Hepatocyte (in vitro differentiated cells): Measurements from ENCODE around the gene ALG8. TPM values are rescaled to one million over a fixed set of nuclear protein-coding genes. Genes with fewer than 3 reads are reported as not detected.

Experiments used
- DNase-seq: peaks from one replicate; pipeline ENCODE4 v3.0.0-alpha.2; 2016; ENCODE audit warnings: low spot score
- H2AFZ ChIP-seq: fragments of 200-600 bp; sonication (generic); 2 replicates; pipeline ENCODE4 v1.6.0; 2016; ENCODE audit warnings: antibody characterized with exemption, mild to moderate bottlenecking
- H3K27ac ChIP-seq: fragments of 200-600 bp; sonication (generic); 2 replicates; pipeline ENCODE4 v1.5.1; 2016; ENCODE audit warnings: mild to moderate bottlenecking
- H3K27me3 ChIP-seq: fragments of 200-600 bp; sonication (generic); 2 replicates; pipeline ENCODE4 v1.6.1; 2016
- H3K36me3 ChIP-seq: fragments of 200-600 bp; sonication (generic); replicated peaks from 2 replicates; pipeline ENCODE4 v1.5.1; 2016; ENCODE audit warnings: low read depth; ENCODE audit not compliant: insufficient read depth
- H3K4me1 ChIP-seq: fragments of 200-600 bp; sonication (generic); 2 replicates; pipeline ENCODE4 v1.5.1; 2016; ENCODE audit warnings: mild to moderate bottlenecking, moderate library complexity; ENCODE audit not compliant: insufficient read depth
- H3K4me2 ChIP-seq: fragments of 200-600 bp; sonication (generic); 2 replicates; pipeline ENCODE4 v1.6.0; 2016
- H3K4me3 ChIP-seq: fragments of 200-600 bp; sonication (generic); 2 replicates; pipeline ENCODE4 v1.5.1; 2016; ENCODE audit warnings: mild to moderate bottlenecking
- H3K79me2 ChIP-seq: fragments of 200-600 bp; sonication (generic); 2 replicates; pipeline ENCODE4 v1.6.0; 2017; ENCODE audit warnings: mild to moderate bottlenecking
- H3K9me2 ChIP-seq: fragments of 200-600 bp; sonication (generic); replicated peaks from 2 replicates; pipeline ENCODE4 v1.6.0; 2017; ENCODE audit warnings: mild to moderate bottlenecking; ENCODE audit not compliant: insufficient read depth
- H3K9me3 ChIP-seq: fragments of 200-600 bp; sonication (generic); 2 replicates; pipeline ENCODE4 v1.5.1; 2016; ENCODE audit warnings: low read depth, mild to moderate bottlenecking
- H4K20me1 ChIP-seq: fragments of 200-600 bp; sonication (generic); 2 replicates; pipeline ENCODE4 v1.6.0; 2016; ENCODE audit warnings: mild to moderate bottlenecking; ENCODE audit not compliant: insufficient read depth, poor library complexity, severe bottlenecking
- CTCF ChIP-seq: fragments of 200-600 bp; sonication (generic); IDR thresholded peaks from 2 replicates; pipeline ENCODE4 v1.5.1; 2016; ENCODE audit warnings: antibody characterized with exemption, mild to moderate bottlenecking; ENCODE audit not compliant: poor library complexity
- EZH2 ChIP-seq: fragments of 200-600 bp; sonication (generic); IDR thresholded peaks from 2 replicates; pipeline ENCODE4 v1.6.1; 2016; ENCODE audit warnings: antibody characterized with exemption, mild to moderate bottlenecking, borderline replicate concordance
- EZH2phosphoT487 ChIP-seq: fragments of 200-600 bp; sonication (generic); IDR thresholded peaks from one replicate; pipeline ENCODE4 v1.6.1; 2018; ENCODE audit warnings: antibody characterized with exemption, mild to moderate bottlenecking, low read depth, moderate library complexity; ENCODE audit not compliant: unreplicated experiment, severe bottlenecking
- WGBS: methylation state at CpG from one replicate; pipeline ENCODE4 v1.1.6; 2016; ENCODE audit warnings: low lambda C conversion rate; ENCODE audit errors: missing lambda C conversion rate; 5-methylcytosine and 5-hydroxymethylcytosine counted together
- polyA plus RNA-seq: library from polyadenylated mRNA; unstranded; fragments of >200 nt; fragmentation: Nextera tagmentation; extraction: Ambion mirVana; gene quantifications from 2 replicates; pipeline ENCODE4 v1.2.1, GENCODE V29; 2016
- total RNA-seq: library from RNA; depleted of rRNA; stranded (reverse); fragments of >200 nt; gene quantifications from 2 replicates; pipeline ENCODE4 v1.2.3, GENCODE V29; 2014

The ALG8 gene
- total and polyA plus RNA-seq, 2 experiments from 2014 or later = 43.1 to 74.3 TPM

DNA sequence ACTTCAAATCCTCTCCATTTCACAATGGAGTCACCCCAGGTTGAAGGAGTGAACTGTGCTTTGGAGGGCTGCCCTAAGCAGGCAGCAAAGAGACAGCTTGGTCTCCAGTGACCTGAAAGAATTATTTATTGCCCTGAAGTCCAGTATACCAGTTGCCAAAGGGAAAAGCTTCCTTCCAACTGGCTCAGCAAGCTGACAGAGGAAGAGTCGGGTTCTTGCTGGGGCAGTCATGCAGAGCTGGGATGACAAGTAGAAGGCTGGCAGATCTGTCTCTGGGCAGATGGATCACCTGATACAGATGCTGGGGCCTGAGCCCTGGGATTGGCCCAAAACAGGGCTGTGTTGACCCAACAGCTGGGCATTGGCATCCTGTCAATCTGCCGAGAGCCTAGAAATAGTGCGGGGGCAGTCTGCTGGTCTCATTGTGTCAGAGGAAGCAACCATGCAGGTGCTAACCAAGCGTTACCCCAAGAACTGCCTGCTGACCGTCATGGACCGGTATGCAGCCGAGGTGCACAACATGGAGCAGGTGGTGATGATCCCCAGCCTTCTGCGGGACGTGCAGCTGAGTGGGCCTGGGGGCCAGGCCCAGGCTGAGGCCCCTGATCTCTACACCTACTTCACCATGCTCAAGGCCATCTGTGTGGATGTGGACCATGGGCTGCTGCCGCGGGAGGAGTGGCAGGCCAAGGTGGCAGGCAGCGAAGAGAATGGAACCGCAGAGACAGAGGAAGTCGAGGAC lies 75.8 kb downstream of the ALG8 start, which contains the start of gene THRSP:
THRSP (plus strand) TSS at position 422 of the 742 bp plus-strand sequence; CDS start at position 443, 21 bp downstream.
- H3K4me3 ChIP-seq = no peak within 1 kb of the TSS
- DNase-seq = no peak
- no peaks in the 10 kb centered on the region for H4K20me1 ChIP-seq
- WGBS = 97% methylated on average over 14 of the region's 14 CpGs
- no peaks in the 10 kb centered on the region for H3K36me3 ChIP-seq
- H3K4me1 ChIP-seq = no peaks in the 10 kb centered on the region
- no peak within 1 kb of the TSS for H2AFZ ChIP-seq
- no peaks in the 10 kb centered on the region for H3K9me3 ChIP-seq
- H3K9me2 ChIP-seq = no peaks in the 10 kb centered on the region
- TF ChIP-seq EZH2phosphoT487 = no peak
- no peak for TF ChIP-seq EZH2
- TF ChIP-seq CTCF = no peak
- no peak within 1 kb of the TSS for H3K27ac ChIP-seq
- no peaks in the 10 kb centered on the region for H3K27me3 ChIP-seq
- H3K4me2 ChIP-seq = no peak within 1 kb of the TSS
- no peaks in the 10 kb centered on the region for H3K79me2 ChIP-seq

- Histone ChIP-seq H4K20me1 (no peaks in the 10 kb centered on the region), H3K27me3 (no peaks in the 10 kb centered on the region), H3K9me3 (no peaks in the 10 kb centered on the region), H3K27ac (no peak overlapping the region), H3K9me2 (no peaks in the 10 kb centered on the region), H2AFZ (no peak overlapping the region), H3K4me3 (no peak overlapping the region), H3K4me1 (no peaks in the 10 kb centered on the region), H3K36me3 (no peaks in the 10 kb centered on the region), H3K79me2 (no peaks in the 10 kb centered on the region), H3K4me2 (no peak overlapping the region)
- 67% methylated on average over 2 of the region's 2 CpGs for WGBS
- no peak for DNase-seq
- TF ChIP-seq EZH2phosphoT487 (no peak), EZH2 (no peak), CTCF (no peak)
Observed at GRCh38 chr11:78062671-78063070, 76.8 kb downstream of the ALG8 start.

GRCh38 chr11:78061921-78062311 lies 77.5 kb downstream of the ALG8 start:
- 33% methylated on average over 4 of the region's 4 CpGs for WGBS
- Histone ChIP-seq H3K36me3 (no peaks in the 10 kb centered on the region), H3K27ac (no peak overlapping the region)

More at GRCh38 chr11:78061921-78062311, 77.5 kb downstream of the ALG8 start:
- H3K27me3 ChIP-seq = no peaks in the 10 kb centered on the region
- H3K4me2 ChIP-seq = no peak overlapping the region
- DNase-seq = no peak
- no peaks in the 10 kb centered on the region for H3K9me3 ChIP-seq
- H3K9me2 ChIP-seq = no peaks in the 10 kb centered on the region
- H2AFZ ChIP-seq = no peak overlapping the region
- no peak overlapping the region for H3K4me3 ChIP-seq
- H3K4me1 ChIP-seq = no peaks in the 10 kb centered on the region
- H4K20me1 ChIP-seq = no peaks in the 10 kb centered on the region
- no peak for TF ChIP-seq EZH2
- TF ChIP-seq CTCF = no peak
- no peaks in the 10 kb centered on the region for H3K79me2 ChIP-seq
